SU-DHL-6 (cell line): ENCODE results near the gene COMMD3.

Source experiments
- H2AFZ ChIP-seq: fragments of 200-600 bp; sonication (generic); 2 replicates; pipeline ENCODE4 v1.6.1; 2014; ENCODE audit warnings: low read depth, mild to moderate bottlenecking, moderate library complexity, mixed read lengths, antibody characterized with exemption, low read length; ENCODE audit not compliant: severe bottlenecking
- H3F3A ChIP-seq: fragments of 200-600 bp; shearing (Covaris generic); 2 replicates; pipeline ENCODE4 v1.6.0; 2016; ENCODE audit warnings: antibody characterized with exemption, mild to moderate bottlenecking; ENCODE audit not compliant: insufficient read depth
- H3K27ac ChIP-seq: fragments of 200-600 bp; sonication (generic); 2 replicates; pipeline ENCODE4 v1.5.1; 2016; ENCODE audit warnings: low read depth, mild to moderate bottlenecking, low read length, moderate library complexity, mixed read lengths
- H3K27me3 ChIP-seq: fragments of 200-600 bp; sonication (generic), shearing (Covaris generic); 2 replicates; pipeline ENCODE4 v1.6.0; 2014; ENCODE audit warnings: mild to moderate bottlenecking, low read length
- H3K36me3 ChIP-seq: fragments of 200-600 bp; sonication (generic); 2 replicates; pipeline ENCODE4 v1.6.1; 2014; ENCODE audit warnings: mild to moderate bottlenecking, low read length, mixed read lengths
- H3K4me2 ChIP-seq: fragments of 300-600, 200-600 bp; shearing (Covaris generic), sonication (generic); 2 replicates; pipeline ENCODE4 v1.6.0; 2014; ENCODE audit warnings: low read length, low read depth, mild to moderate bottlenecking; ENCODE audit not compliant: poor library complexity, severe bottlenecking
- H3K4me3 ChIP-seq: fragments of 200-600 bp; sonication (generic); 2 replicates; pipeline ENCODE4 v1.5.1; 2014; ENCODE audit warnings: antibody characterized with exemption, low read length, mild to moderate bottlenecking, mixed read lengths; ENCODE audit not compliant: insufficient read depth, poor library complexity, severe bottlenecking
- H3K79me2 ChIP-seq: fragments of 200-600 bp; sonication (generic); 2 replicates; pipeline ENCODE4 v1.6.1; 2014; ENCODE audit warnings: mild to moderate bottlenecking, low read length, moderate library complexity; ENCODE audit not compliant: insufficient read depth
- H3K9ac ChIP-seq: fragments of 200-600 bp; sonication (generic); 2 replicates; pipeline ENCODE4 v1.7.0; 2014; ENCODE audit warnings: mild to moderate bottlenecking, low read length
- H3K9me2 ChIP-seq: fragments of 200-600 bp; sonication (generic); replicated peaks from 2 replicates; pipeline ENCODE4 v1.6.1; 2014; ENCODE audit warnings: low read length; ENCODE audit not compliant: insufficient read depth
- H3K9me3 ChIP-seq: fragments of 200-600 bp; sonication (generic); 2 replicates; pipeline ENCODE4 v1.6.1; 2014; ENCODE audit warnings: low read length, mixed read lengths; ENCODE audit not compliant: insufficient read depth
- H4K20me1 ChIP-seq: fragments of 200-600 bp; sonication (generic); 2 replicates; pipeline ENCODE4 v1.6.1; 2014; ENCODE audit warnings: low read depth, mild to moderate bottlenecking, antibody characterized with exemption, low read length, moderate library complexity, mixed read lengths
- CTCF ChIP-seq: fragments of 200-600 bp; sonication (generic); IDR thresholded peaks from one replicate; pipeline ENCODE4 v1.5.1; 2017; ENCODE audit warnings: antibody characterized with exemption, mild to moderate bottlenecking, low read length, moderate library complexity; ENCODE audit not compliant: insufficient read depth, poor library complexity, severe bottlenecking
- EZH2phosphoT487 ChIP-seq: fragments of 200-600 bp; sonication (generic), shearing (Covaris generic); conservative IDR thresholded peaks from 2 replicates; pipeline ENCODE4 v1.6.1; 2018; ENCODE audit warnings: mild to moderate bottlenecking, antibody characterized with exemption, low read length, moderate library complexity, mixed read lengths

The COMMD3 gene

GRCh38 chr10:22333975-22334282, 17.7 kb downstream of the COMMD3 start:
- H3K79me2 ChIP-seq = no peaks in the 10 kb centered on the region
- no peaks in the 10 kb centered on the region for H4K20me1 ChIP-seq
- no peak overlapping the region for H3K9ac ChIP-seq
- H3K27ac ChIP-seq = no peak overlapping the region
- no peaks in the 10 kb centered on the region for H3F3A ChIP-seq
- 0 out of 2 replicates have a peak, but pooled peaks cover 2% of the 10 kb centered on the region for H3K27me3 ChIP-seq
- H3K4me3 ChIP-seq = no peak overlapping the region
- no peaks in the 10 kb centered on the region for H3K9me2 ChIP-seq
- no peak overlapping the region for H3K4me2 ChIP-seq
- no peaks in the 10 kb centered on the region for H3K9me3 ChIP-seq
- no peak overlapping the region for H2AFZ ChIP-seq
- peaks cover 7% of the 10 kb centered on the region; the same call in 1 of the 2 replicates for H3K36me3 ChIP-seq
- TF ChIP-seq EZH2phosphoT487 (no peak), CTCF (no peak)

- no peaks in the 10 kb centered on the region for H3K9me3 ChIP-seq
- peaks cover 2% of the 10 kb centered on the region; the same call in 1 of the 2 replicates for H3K36me3 ChIP-seq
- H2AFZ ChIP-seq = no peak overlapping the region
- no peak overlapping the region for H3K27ac ChIP-seq
- no peak overlapping the region for H3K4me3 ChIP-seq
- no peak overlapping the region for H3K4me2 ChIP-seq
- no peaks in the 10 kb centered on the region for H3K9me2 ChIP-seq
- H3K9ac ChIP-seq = no peak overlapping the region
- H3K27me3 ChIP-seq = 0 out of 2 replicates have a peak, but pooled peaks cover 2% of the 10 kb centered on the region
- H3K79me2 ChIP-seq = no peaks in the 10 kb centered on the region
- no peak for TF ChIP-seq CTCF
- no peak for TF ChIP-seq EZH2phosphoT487
- no peaks in the 10 kb centered on the region for H3F3A ChIP-seq
- H4K20me1 ChIP-seq = no peaks in the 10 kb centered on the region
Observed at GRCh38 chr10:22334414-22335172, 18.4 kb downstream of the COMMD3 start.

GRCh38 chr10:22335173-22335933, 19.2 kb downstream of the COMMD3 start:
- H3K9ac ChIP-seq = no peak overlapping the region
- H3K4me3 ChIP-seq = no peak overlapping the region
- no peaks in the 10 kb centered on the region for H3F3A ChIP-seq
- H3K27ac ChIP-seq = no peak overlapping the region
- H3K9me2 ChIP-seq = no peaks in the 10 kb centered on the region
- no peaks in the 10 kb centered on the region for H3K36me3 ChIP-seq
- H3K9me3 ChIP-seq = no peaks in the 10 kb centered on the region
- no peak overlapping the region for H2AFZ ChIP-seq
- no peak for TF ChIP-seq EZH2phosphoT487
- no peak for TF ChIP-seq CTCF
- H4K20me1 ChIP-seq = no peaks in the 10 kb centered on the region
- H3K4me2 ChIP-seq = no peak overlapping the region
- no peaks in the 10 kb centered on the region for H3K79me2 ChIP-seq
- 0 out of 2 replicates have a peak, but pooled peaks cover 2% of the 10 kb centered on the region for H3K27me3 ChIP-seq
